SKM-1 treated with dmso at 0.1 percent for 144 hours (cell line): Measurements from ENCODE around the gene SCYL2.
"Not testable (repeated sequence)": the region's sequence is repeated elsewhere in the genome, so short reads cannot be mapped to it uniquely, and the experiment has no call there.

Source experiments
- DNase-seq: peaks from one replicate; lab custom pipeline; 2025; ENCODE audit not compliant: unreplicated experiment; lab: John Stamatoyannopoulos, UW

SCYL2 gene

DNA sequence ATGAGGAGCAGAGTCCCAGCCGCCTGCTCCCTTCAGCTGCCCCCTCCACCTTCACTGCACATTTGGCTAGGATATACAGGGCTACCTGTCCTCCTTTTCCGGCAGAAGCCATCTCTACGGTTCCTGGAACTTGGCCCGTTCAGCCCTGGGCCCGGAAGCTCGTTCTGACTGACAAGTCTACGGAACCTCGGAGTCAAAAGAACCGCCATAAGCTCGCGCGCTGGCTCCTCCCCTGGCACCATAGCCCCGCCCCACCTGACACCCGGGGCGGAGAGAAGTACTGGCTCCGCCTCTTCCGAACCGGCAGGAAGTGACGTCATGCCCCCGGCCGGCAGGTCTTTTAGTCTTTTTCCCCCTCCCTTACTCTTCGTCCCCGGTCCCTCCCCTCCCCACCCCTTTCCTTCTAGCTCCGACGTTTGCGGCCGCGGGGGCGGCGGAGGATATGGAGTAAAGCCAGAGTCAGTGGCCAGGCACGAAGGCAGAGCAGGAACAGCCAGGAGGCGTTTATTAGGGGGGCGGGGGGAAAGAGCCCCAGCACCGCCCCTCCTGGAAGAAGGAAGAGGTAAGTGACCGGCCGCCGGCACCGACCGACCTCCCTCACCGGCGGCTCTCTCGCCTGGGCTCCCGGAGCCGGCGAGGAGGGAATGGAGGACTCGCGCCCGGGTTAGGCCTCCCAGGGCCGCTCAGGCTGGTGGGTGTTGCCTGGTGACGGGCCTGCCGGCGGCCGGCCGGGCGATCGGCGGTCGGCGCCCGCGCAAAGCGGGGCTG, at the start of gene SCYL2, which contains the start of gene DEPDC4:
SCYL2 (plus strand) TSS at position 343 of the 768 bp plus-strand sequence. CDS start 15,794 bp downstream, outside the sequence.
DEPDC4 (minus strand) TSS at position 245 of the 768 bp plus-strand sequence; CDS start at position 242, 3 bp downstream.
- DNase-seq, result peak; percentile 72

DNA sequence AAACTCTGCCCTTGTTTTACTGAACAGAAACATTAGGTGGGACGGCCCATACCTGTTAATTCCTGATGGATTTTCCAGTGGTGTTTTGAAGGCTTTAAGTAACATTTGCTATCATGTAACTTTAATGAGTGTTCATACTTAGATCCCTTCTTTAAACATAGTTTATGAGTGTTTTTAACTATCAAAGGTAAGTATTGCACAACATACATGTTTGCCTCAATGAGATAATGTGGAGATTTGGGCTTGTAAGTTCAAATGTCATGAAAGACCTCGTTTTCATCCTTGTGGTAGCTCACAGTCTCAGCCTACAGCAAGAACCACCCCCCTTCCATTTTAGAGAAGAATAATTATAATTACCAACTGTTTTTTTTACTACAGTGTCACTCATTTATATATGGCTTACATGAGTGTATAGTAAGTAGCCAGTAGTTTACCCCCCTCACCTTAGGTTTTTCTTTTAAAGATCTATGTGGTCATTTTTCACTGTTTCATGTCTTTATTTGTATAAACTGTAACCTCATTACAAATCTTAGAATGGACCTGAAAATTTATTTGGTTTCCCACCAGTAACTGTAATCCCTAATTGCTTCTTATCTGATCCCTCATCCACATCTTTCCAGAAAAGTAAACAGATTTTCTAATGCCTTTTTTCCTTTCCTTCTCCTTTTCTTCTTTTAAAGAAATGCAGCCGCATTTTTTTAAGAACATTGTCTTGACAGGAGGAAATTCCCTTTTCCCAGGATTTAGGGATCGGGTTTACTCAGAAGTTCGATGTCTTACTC, 47.5 kb upstream of the SCYL2 start:
- DNase-seq, result no peak

DNA sequence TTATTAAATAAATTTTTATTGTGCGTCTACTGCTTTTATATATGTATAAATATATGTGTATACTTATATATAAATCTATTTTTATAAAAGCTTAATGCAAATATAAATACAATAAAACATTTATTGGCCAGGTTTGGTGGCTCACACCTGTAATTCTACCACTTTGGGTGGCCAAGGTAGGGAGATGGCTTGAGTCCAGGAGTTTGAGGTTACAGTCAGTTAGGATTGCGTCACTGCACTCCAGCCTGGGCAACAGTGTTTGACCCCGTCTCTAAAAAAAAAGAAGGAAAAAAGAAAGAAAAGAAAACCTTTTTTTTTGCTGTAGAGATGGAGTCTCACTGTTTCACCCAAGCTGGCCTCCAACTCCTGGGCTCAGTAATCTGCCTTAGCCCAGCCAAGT, 45.5 kb upstream of the SCYL2 start:
- DNase-seq, result no peak

DNA sequence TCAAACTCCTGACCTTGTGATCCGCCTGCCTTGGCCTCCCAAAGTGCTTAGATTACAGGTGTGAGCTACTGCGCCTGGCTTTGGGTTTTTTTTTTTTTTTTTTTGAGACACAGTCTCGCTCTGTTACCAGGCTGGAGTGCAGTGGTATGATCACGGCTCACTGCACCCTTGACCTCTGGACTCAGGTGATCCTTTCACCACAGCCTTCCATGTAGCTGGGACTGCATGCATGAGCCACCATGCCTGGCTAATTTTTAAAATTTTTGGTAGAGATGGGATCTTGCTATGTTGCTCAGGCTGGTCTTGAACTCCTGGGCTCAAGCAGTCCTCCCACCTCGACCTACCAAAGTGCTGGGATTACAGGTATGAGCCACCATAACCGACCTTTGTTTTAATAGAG, 44.8 kb upstream of the SCYL2 start:
- not testable (repeated sequence) for DNase-seq

GRCh38 chr12:100225491-100225890, 41.5 kb upstream of the SCYL2 start:
- DNase-seq, result no peak

DNA sequence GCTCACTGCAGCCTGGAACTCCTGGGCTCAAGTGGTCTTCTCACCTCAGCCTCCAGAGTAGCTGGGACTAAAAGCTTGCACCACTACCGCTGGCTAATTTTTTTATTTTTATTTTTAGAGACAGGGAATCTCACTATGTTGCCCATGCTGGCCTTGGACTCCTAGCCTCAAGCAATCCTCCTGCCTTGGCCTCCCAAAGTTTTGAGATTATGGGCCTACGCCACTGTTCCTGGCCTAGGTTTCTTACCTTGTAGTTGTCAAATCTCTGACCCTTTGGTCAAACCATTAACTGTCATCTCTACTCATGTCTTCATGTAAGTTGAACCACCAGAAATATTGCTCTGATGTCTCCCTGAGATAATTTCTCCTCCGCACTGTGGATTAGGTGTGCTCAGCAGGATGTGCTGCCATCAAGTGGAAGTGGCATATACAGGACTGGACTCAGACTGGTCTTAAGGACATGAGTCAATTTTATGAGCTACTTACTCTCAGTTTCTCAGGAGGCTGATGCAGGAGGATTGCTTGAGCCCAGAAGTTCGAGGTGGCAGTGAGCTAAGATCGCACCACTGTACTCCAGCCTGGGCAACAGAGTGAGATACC, 37.8 kb upstream of the SCYL2 start:
- DNase-seq, result no peak

DNA sequence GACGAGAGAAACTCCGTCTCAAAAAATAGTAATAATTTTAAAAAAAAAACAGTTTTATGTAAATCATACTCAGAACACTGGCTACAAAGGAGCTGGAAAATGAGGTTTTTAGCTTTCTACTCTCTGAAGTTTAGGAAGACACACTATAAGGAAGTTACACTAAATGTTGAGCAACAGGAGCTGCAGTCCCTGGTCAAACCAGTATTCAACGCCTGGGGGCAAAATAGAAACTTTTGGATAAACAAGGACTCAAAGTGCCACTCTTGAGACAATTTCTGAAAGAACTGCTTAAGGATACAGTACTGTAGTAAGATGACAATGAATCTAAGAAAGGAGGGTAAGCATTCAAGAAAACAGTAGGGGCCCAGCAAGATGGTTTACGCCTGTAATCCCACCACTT, 37.1 kb upstream of the SCYL2 start:
- peak; percentile 14 for DNase-seq

GRCh38 chr12:100231873-100232272, 35.1 kb upstream of the SCYL2 start:
- not testable (repeated sequence) for DNase-seq

GRCh38 chr12:100234166-100234565, 32.8 kb upstream of the SCYL2 start:
- DNase-seq, result no peak

DNA sequence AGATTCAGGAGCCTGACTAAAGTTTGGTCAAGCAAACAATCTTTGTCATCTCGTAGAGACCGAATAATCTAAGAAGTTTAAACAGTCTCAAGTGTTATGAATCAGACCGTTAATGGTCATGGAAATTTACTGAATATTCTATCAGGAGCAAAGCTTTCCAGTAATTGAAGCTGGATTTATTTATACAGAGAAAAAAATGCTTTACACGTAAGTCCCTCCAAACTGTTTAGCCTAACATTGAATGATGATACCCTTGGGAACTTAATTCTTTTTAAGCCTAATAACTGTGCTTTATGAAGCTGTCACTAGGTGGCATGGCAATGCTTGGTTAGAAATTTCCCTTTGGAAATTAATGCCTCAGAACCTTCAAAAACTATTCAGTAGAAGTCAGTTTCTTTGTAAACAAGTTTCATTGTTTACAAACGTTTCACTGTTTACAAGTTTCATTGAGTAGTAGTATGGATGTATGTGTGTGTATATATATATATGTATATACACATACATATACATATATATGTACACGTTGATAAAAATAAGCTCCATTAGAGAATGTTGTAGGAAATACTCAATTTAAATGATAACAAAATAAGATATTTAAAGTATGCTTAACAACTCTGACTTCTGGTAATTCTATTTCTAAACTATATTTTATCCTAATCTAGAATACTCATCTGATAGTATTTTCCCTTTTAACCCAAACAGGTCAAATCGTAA, 32.2 kb upstream of the SCYL2 start:
- no peak for DNase-seq

- no peak for DNase-seq
Observed at GRCh38 chr12:100238801-100239200, 28.2 kb upstream of the SCYL2 start.

DNA sequence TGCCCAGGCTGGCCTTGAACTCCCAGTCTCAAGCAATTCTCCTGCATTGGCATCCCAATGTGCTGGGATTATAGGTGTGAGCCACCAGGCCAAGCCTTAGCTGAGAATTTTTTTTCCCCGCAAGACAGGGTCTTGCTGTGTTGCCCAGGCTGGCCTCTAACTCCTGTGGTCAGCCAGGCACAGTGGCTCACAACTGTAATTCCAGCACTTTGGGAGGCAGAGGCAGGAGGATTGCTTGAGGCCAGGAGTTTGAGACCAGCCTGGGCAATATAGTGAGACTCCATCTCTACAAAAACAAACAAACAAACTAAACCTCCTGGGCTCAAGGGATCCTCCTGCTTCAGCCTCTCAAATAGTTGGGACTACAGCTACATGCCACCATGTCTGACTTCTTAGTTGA, 27.4 kb upstream of the SCYL2 start:
- no peak for DNase-seq

GRCh38 chr12:100243137-100243536, 23.8 kb upstream of the SCYL2 start:
- DNase-seq, result no peak

GRCh38 chr12:100247765-100248164, 19.2 kb upstream of the SCYL2 start:
- DNase-seq, result no peak

DNA sequence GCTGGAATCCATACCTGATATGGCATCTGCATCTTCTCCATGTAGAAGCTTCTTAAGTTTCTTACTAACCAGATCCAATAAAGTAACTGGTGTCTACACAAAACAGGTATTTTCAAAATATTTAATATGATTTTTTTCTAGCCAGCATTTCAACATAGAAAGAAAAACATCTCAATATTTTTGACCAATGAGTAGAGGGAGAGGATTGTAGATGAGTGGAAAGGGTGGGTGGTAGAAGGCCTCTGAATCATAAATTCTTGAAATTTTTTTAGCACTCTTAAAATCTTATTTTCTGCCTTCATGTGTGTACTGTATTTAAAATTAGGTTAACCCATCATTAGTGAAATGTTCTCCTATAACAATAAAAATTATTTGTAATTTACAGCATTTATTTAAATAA, 18.1 kb upstream of the SCYL2 start:
- DNase-seq, result no peak

DNA sequence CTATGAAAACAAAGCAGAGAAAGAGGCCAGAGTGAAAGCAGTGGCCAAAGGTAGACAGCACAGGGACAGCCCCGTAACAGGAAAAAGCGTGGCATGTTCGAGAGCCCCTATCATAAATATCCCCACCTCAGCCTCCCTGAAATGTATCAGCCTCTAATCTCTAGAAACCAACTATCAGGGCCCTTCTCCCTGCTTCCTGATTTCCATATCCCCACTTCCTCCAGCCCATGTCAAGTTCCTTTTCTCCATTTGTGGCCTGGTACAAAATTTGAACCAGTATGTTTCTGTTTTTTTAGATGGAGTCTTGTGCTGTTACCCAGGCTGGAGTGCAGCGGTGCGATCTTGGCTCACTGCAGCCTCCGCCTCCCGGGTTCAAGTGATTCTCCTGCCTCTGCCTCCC, 17.0 kb upstream of the SCYL2 start:
- DNase-seq, result no peak

DNA sequence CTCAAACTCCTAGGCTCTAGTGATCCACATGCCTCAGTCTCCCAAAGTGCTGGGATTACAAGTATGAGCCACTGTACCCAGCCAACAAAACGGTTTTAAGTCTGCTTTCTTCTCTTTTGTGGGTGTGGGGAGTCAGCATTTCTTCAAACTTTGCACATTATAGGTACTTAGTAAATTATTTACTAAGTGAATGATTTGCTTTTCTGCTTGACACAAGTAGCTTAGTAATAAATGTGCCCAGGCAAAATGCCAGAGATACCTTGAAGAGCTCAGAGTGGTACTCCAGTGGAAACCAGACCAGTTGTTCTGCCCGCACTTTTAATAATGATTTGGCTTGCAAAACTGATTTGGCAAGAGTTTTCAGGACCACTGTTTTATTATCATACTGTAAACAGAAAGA, 15.1 kb upstream of the SCYL2 start:
- DNase-seq, result no peak

DNA sequence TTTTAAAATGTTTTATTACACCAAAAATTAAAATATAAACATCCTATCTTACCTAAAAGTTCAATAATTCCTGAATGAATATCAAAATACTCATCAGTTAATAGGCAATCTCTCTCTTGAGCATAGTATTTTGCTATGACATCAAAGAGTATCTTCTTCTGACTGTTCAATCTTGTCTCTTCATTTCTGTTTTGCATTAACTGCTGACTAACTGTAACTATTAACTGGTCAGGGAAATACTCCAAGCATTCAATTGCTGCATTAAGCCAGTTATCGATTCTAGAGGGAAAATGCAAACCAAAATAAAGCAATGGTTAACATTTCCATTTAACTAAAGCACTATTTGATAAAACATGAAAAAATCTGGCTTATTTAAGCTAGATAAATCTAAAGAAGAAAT, 13.5 kb upstream of the SCYL2 start:
- no peak for DNase-seq

- no peak for DNase-seq
Observed at GRCh38 chr12:100254876-100255275, 12.1 kb upstream of the SCYL2 start.

GRCh38 chr12:100258127-100258526, 8.8 kb upstream of the SCYL2 start:
- no peak for DNase-seq

- DNase-seq, result no peak
Observed at GRCh38 chr12:100263131-100263530, 3.8 kb upstream of the SCYL2 start.
